ENCODE measurements around the gene TJP1.
"Not testable (repeated sequence)": the region's sequence is repeated elsewhere in the genome, so short reads cannot be mapped to it uniquely, and the experiment has no call there.

The TJP1 gene

GRCh38 chr15:29704950-29705597 lies 117.2 kb downstream of the TJP1 start:
- TF ChIP-seq POLR2A (IDR thresholded peaks at IDR 0.05; ENCODE audit: low read depth, low read length), result no peak
- DNase-seq (ENCODE audit: insufficient read length, low spot score) (no peak), FAIRE-seq (no peak)

- no peak for DNase-seq (ENCODE audit: insufficient read length, low spot score)
- no peak for TF ChIP-seq POLR2A (IDR thresholded peaks at IDR 0.05; ENCODE audit: low read depth, low read length)
- FAIRE-seq, result no peak
Observed at GRCh38 chr15:29701151-29701550, 121.1 kb downstream of the TJP1 start.

- FAIRE-seq (no peak), DNase-seq (ENCODE audit: insufficient read length, low spot score) (no peak)
- TF ChIP-seq POLR2A (IDR thresholded peaks at IDR 0.05; ENCODE audit: low read depth, low read length), result no peak
Observed at GRCh38 chr15:29700296-29700695, 122.0 kb downstream of the TJP1 start.

GRCh38 chr15:29699791-29700190 lies 122.5 kb downstream of the TJP1 start:
- no peak for TF ChIP-seq POLR2A (IDR thresholded peaks at IDR 0.05; ENCODE audit: low read depth, low read length)
- DNase-seq (ENCODE audit: insufficient read length, low spot score) (no peak), FAIRE-seq (no peak)

- DNase-seq (ENCODE audit: insufficient read length, low spot score), result peak; percentile 69
- TF ChIP-seq POLR2A (IDR thresholded peaks at IDR 0.05; ENCODE audit: low read depth, low read length), result no peak
- FAIRE-seq, result peak; percentile 98
Observed at GRCh38 chr15:29698030-29698701, 124.1 kb downstream of the TJP1 start.

- FAIRE-seq, result no peak
- TF ChIP-seq POLR2A (IDR thresholded peaks at IDR 0.05; ENCODE audit: low read depth, low read length), result no peak
- DNase-seq (ENCODE audit: insufficient read length, low spot score), result no peak
Observed at GRCh38 chr15:29696950-29697738, 125.1 kb downstream of the TJP1 start.

- DNase-seq (ENCODE audit: insufficient read length, low spot score); FAIRE-seq: not testable (repeated sequence)
Observed at GRCh38 chr15:29696506-29696905, 125.8 kb downstream of the TJP1 start.

- DNase-seq (ENCODE audit: insufficient read length, low spot score) (no peak), FAIRE-seq (no peak)
- no peak for TF ChIP-seq POLR2A (IDR thresholded peaks at IDR 0.05; ENCODE audit: low read depth, low read length)
Observed at GRCh38 chr15:29695489-29696167, 126.6 kb downstream of the TJP1 start.

- DNase-seq (ENCODE audit: insufficient read length, low spot score), result no peak
- no peak for FAIRE-seq
- no peak for TF ChIP-seq POLR2A (IDR thresholded peaks at IDR 0.05; ENCODE audit: low read depth, low read length)
Observed at GRCh38 chr15:29693225-29693624, 129.0 kb downstream of the TJP1 start.

- DNase-seq (ENCODE audit: insufficient read length, low spot score) (no peak), FAIRE-seq (no peak)
- TF ChIP-seq POLR2A (IDR thresholded peaks at IDR 0.05; ENCODE audit: low read depth, low read length), result no peak
Observed at GRCh38 chr15:29692527-29692926, 129.7 kb downstream of the TJP1 start.

- DNase-seq (ENCODE audit: insufficient read length, low spot score) (no peak), FAIRE-seq (no peak)
- no peak for TF ChIP-seq POLR2A (IDR thresholded peaks at IDR 0.05; ENCODE audit: low read depth, low read length)
Observed at GRCh38 chr15:29690765-29691475, 131.3 kb downstream of the TJP1 start.

GRCh38 chr15:29689287-29689986 lies 132.8 kb downstream of the TJP1 start:
- TF ChIP-seq POLR2A (IDR thresholded peaks at IDR 0.05; ENCODE audit: low read depth, low read length), result no peak
- FAIRE-seq, result no peak
- no peak for DNase-seq (ENCODE audit: insufficient read length, low spot score)
